Ishikawa (cell line): ENCODE measurements around the gene NCOA5.

Experiments
- CEBPB ChIP-seq: IDR thresholded peaks from 2 replicates; pipeline ENCODE4 v1.6.1; 2012
- CREB1 ChIP-seq: IDR thresholded peaks from 2 replicates; pipeline ENCODE4 v1.6.1; 2012; ENCODE audit warnings: low read depth
- EGR1 ChIP-seq: IDR thresholded peaks from 2 replicates; pipeline ENCODE4 v1.6.1; 2012
- EP300 ChIP-seq: IDR thresholded peaks from 2 replicates; pipeline ENCODE4 v1.6.1; 2012; ENCODE audit warnings: borderline replicate concordance
- FOXM1 ChIP-seq: IDR thresholded peaks from 2 replicates; pipeline ENCODE4 v1.6.1; 2012; ENCODE audit warnings: low read depth, borderline replicate concordance
- NFIC ChIP-seq: IDR thresholded peaks from 2 replicates; pipeline ENCODE4 v1.6.1; 2012
- RAD21 ChIP-seq: IDR thresholded peaks from 2 replicates; pipeline ENCODE4 v1.6.1; 2012; ENCODE audit warnings: low read depth
- TAF1 ChIP-seq: IDR thresholded peaks from 2 replicates; pipeline ENCODE4 v1.6.1; 2012; ENCODE audit warnings: low read depth, mild to moderate bottlenecking
- TCF12 ChIP-seq: IDR thresholded peaks from 2 replicates; pipeline ENCODE4 v1.6.1; 2012; ENCODE audit warnings: low read depth
- TEAD4 ChIP-seq: IDR thresholded peaks from 2 replicates; pipeline ENCODE4 v1.6.1; 2012
- YY1 ChIP-seq: IDR thresholded peaks from 2 replicates; pipeline ENCODE4 v1.6.1; 2012; ENCODE audit warnings: low read depth
- ZBTB7A ChIP-seq: IDR thresholded peaks from 2 replicates; pipeline ENCODE4 v1.6.1; 2012; ENCODE audit warnings: low read depth
- TF ChIP-seq, protein P1 (sequence below): IDR thresholded peaks from 2 replicates; pipeline ENCODE4 v1.6.1; 2012
- TF ChIP-seq, protein P2 (sequence below): IDR thresholded peaks from 2 replicates; pipeline ENCODE4 v1.6.1; 2012; ENCODE audit warnings: low read depth, mild to moderate bottlenecking
- TF ChIP-seq, protein P3 (sequence below): IDR thresholded peaks from 2 replicates; pipeline ENCODE4 v1.6.1; 2012

The NCOA5 gene

DNA sequence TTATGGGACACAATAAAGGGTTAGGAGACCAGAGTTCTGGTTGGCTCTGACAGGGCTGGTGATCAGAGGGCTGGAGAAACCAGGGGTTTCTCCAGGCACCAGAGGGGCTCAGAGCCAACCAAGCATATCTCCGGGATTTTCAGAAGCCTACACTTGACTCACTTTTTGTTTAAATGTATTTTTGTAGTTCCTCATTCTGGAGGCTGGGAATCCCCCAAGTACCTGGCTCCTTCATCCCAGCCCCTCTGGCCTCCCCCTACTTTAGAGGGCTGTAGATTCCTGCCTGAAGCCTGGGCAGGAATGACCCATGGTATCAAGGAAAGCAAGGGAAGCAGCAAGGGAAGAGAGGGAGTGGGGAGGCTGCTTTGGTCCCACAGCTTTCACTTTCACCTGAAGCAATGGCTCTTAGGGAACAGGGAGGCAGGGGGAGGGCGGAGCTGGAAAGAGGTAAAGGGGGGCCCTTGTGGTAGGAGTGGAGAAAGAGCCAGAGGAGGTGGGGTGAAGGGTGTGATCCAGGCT is 29.3 kb upstream of the NCOA5 start:
- no peak for TF ChIP-seq NFIC
- TF ChIP-seq YY1: no peak
- TF ChIP-seq RAD21: no peak
- TF ChIP-seq, protein P1, sequence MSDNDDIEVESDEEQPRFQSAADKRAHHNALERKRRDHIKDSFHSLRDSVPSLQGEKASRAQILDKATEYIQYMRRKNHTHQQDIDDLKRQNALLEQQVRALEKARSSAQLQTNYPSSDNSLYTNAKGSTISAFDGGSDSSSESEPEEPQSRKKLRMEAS: no peak
- TF ChIP-seq, protein P2, sequence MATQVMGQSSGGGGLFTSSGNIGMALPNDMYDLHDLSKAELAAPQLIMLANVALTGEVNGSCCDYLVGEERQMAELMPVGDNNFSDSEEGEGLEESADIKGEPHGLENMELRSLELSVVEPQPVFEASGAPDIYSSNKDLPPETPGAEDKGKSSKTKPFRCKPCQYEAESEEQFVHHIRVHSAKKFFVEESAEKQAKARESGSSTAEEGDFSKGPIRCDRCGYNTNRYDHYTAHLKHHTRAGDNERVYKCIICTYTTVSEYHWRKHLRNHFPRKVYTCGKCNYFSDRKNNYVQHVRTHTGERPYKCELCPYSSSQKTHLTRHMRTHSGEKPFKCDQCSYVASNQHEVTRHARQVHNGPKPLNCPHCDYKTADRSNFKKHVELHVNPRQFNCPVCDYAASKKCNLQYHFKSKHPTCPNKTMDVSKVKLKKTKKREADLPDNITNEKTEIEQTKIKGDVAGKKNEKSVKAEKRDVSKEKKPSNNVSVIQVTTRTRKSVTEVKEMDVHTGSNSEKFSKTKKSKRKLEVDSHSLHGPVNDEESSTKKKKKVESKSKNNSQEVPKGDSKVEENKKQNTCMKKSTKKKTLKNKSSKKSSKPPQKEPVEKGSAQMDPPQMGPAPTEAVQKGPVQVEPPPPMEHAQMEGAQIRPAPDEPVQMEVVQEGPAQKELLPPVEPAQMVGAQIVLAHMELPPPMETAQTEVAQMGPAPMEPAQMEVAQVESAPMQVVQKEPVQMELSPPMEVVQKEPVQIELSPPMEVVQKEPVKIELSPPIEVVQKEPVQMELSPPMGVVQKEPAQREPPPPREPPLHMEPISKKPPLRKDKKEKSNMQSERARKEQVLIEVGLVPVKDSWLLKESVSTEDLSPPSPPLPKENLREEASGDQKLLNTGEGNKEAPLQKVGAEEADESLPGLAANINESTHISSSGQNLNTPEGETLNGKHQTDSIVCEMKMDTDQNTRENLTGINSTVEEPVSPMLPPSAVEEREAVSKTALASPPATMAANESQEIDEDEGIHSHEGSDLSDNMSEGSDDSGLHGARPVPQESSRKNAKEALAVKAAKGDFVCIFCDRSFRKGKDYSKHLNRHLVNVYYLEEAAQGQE: no peak
- TF ChIP-seq CEBPB: no peak
- TF ChIP-seq TEAD4: no peak
- TF ChIP-seq FOXM1: no peak

DNA sequence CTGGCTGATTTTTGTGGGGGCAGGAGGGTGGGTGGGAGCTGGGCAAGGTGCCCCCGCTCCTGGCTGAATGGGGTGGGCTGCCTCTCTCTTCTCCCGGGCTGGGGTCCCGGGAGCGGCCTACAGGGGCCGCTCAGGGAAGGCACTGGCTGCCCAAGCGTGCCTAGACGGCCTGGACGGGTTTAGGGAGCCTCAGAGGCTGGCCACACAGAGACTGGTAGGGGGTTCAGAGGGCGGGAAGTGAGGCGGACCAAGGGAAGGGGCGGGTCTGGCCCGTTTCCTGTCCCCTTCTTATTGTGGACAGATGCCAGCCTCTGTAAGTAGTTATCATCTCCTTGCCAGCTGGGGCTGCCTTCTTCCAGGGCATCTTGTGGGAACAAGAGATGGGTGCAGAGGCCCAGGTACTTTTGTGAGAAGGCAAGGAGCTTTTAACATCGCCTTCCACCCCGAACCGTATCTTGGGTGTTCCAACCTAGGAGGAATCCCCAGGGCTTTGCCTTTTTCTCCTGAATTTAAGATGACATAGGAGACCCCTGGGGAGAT is 28.8 kb upstream of the NCOA5 start:
- TF ChIP-seq EGR1 (no peak), EP300 (no peak), NFIC (no peak), YY1 (no peak), TEAD4 (no peak), TCF12 (no peak), CEBPB (no peak), FOXM1 (no peak)
- TF ChIP-seq, protein P1: no peak
- TF ChIP-seq, protein P3, sequence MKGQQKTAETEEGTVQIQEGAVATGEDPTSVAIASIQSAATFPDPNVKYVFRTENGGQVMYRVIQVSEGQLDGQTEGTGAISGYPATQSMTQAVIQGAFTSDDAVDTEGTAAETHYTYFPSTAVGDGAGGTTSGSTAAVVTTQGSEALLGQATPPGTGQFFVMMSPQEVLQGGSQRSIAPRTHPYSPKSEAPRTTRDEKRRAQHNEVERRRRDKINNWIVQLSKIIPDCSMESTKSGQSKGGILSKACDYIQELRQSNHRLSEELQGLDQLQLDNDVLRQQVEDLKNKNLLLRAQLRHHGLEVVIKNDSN: no peak
- TF ChIP-seq, protein P2: no peak

DNA sequence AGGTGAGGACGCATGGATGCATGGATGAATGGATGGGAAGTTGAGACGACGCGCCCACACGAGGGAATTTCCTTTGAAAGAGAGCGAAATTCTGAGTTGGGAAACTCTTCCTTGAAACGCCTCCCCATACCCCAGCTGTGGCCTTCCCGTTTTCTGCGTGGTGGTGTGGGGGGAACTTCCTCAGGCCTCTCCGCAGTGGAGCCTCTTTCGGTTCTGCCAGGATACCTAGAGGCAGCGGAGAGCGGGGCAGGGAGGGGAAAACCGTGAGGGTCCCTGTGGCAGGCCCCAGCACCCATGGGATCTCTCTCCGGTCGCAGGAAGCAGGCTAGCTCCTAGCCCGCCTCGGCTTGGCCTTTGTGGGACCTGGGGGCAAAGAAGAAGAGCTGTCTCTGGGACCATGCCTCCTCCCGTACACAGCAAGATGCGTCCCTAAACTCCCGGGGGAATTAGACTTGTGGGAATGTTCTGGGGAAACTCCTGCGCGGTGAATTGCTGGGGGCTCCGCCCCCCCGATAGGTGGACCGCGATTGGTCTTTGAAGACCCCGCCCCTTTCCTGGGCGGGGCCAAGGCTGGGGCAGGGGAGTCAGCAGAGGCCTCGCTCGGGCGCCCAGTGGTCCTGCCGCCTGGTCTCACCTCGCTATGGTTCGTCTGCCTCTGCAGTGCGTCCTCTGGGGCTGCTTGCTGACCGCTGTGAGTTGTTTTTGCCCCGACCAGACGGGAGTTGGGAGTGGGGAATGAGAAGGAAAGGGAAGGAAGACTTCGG is 28.1 kb upstream of the NCOA5 start, which contains the start of gene CD40:
Gene CD40, plus strand, starts transcription at position 611 of the 764 bp plus-strand sequence. Its CDS starts 30 bp downstream, at position 641.
- TF ChIP-seq FOXM1 (no peak), ZBTB7A (no peak)

DNA sequence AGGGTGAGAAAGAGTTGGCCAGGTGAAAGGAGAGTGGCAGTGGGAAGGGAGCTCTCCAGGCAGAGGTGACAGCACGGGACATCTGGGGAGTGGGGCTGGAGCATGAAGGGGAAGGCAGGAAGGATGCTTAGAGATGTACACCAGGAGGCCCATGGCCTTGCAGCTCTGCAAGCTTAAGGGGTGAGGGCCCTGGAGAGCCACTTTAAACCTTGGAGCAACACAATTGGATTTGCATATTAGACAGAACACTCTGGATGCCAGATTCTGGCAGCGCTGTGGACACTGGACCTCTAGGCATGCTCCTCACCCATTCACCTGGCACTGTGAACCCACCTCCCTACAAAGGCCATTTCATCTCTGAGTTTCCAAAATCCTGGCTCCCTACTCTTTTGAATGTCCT is 24.7 kb upstream of the NCOA5 start:
- TF ChIP-seq ZBTB7A: no peak
- TF ChIP-seq YY1: no peak
- no peak for TF ChIP-seq TAF1
- TF ChIP-seq, protein P2: no peak

DNA sequence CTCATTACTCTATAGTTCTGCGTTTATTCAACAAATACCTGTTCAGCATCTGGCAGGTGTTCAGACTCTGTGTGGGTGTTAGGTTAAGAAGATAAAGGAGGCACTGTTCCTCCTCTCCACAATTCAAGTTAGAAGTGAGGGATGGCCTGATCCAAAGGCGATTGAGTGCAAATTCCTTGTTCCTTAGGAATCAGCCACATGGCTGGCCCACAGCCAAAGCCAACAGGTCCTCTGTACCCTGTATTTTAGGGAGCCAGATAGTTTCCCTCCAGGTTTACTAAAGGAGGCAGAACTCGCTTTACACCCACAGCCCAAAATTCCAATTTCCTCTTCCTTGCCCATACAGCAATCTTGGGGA is 23.3 kb upstream of the NCOA5 start:
- TF ChIP-seq, protein P3: no peak
- TF ChIP-seq NFIC (no peak), CREB1 (no peak), TAF1 (no peak), TCF12 (no peak), YY1 (no peak), TEAD4 (no peak), RAD21 (no peak), FOXM1 (no peak), CEBPB (no peak), ZBTB7A (no peak), EGR1 (no peak), EP300 (no peak)
- TF ChIP-seq, protein P1: no peak
- TF ChIP-seq, protein P2: no peak
